Stimulated activated CD8-positive, alpha-beta memory T cell treated with anti-CD3 and anti-CD28 coated beads, Interleukin-15, amount 100 ng/mL, for 24 hours (primary cell): ENCODE data around the gene EDEM2.
"Not testable (repeated sequence)": the region's sequence is repeated elsewhere in the genome, so short reads cannot be mapped to it uniquely, and the experiment has no call there.

Source experiments
- DNase-seq: peaks from one replicate; pipeline ENCODE4 v3.0.0-alpha.2; 2020; ENCODE audit warnings: low read depth

The EDEM2 gene

DNA sequence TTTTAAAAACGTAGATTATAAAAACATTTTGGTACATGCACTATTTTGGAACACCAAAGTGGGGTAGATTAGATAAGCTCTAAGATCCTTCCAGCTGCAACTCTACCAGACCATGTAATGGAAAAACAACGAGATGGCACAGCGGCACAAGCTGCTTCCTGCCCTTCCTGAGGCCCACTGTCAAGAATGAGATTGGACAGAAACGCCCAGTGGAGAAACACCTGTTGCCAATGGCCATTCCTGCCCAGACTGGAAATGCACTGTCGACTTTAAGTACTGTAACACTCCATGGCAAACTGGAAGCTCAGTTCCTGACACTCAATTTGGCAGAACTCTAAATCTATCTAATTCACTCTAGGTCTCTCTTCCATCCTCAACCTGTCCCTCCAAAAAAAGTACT, 21.4 kb downstream of the EDEM2 start:
- no peak for DNase-seq

DNA sequence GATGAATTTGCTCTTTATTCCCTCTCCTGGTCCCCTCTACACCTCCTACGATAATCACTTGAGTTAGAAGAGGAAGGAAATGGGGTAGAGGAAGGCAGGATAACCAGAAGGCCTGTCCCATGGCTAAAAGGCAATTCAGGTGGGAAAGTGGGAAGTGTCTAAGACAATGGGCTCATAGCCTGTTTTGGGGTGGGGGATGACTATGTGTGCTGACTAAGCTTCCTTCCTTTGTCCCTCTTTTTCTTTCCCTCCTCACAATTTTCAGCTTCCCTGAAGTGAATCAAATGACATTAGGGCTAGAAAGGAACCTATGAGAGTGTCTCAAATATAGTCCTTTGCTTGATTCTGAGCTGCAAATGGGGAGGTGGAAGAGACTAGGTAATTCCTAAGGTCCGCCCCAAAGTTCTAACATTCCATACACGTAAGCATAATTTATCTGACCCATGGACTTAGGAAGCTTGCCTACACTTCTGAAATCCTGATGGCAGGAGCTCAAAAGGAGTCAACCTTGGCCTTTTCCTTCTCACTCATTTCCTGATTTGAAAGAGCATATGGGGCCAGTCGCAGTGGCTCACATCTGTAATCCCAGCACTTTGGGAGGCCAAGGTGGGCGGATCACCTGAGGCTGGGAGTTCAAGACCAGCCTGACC, 24.3 kb downstream of the EDEM2 start:
- DNase-seq: no peak

- DNase-seq: no peak
These were observed 25.9 kb downstream of the EDEM2 start for GRCh38 chr20:35121186-35121585.

DNA sequence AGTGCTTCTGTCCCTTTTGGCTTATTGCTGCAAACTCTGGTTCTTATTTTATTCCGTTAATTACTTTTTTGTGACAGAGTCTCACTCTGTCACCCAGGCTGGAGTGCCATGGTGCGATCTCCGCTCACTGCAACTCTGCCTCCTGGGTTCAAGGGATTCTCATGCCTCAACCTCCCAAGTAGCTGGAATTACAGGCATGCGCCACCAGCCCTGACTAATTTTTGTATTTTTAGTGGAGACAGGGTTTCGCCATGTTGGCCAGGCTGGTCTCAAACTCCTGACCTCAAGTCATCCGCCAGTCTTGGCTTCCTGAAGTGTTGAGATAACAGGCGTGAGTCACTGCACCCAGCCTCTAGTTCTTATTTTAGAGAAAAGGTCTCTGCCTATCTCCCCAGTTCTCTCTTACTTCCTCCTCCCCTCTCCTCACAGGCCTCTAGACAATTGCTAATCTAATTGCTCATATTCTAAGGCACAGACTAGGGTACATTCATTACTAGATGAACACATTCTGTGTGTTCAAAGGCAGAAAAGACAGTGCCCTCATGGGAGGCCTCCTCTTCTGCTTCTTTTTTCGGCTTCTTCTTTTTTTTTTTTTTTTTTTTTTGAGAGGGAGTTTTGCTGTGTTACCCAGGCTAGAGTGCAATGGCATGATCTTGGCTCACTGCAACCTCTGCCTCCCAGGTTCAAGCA, 27.0 kb downstream of the EDEM2 start:
- DNase-seq: no peak

GRCh38 chr20:35117629-35118028, 29.5 kb downstream of the EDEM2 start:
- DNase-seq: no peak

DNA sequence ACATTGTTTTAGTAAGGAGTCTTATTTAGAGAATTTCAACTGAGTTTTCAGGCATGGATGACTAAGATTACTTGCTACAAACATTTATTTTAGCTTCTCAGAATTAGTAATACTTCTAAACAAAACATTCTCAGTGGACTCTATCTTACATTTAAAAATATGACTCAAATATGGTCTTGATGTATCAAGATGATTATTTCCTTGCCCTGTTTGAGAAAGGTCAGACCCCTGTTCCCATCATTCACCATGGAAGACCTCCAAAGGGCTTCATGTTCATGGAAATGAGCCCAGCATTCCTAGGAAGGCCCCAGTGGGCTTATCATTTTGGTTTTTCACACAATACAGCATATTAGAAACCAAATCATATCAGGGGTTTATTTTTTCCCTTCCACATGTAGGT, 29.9 kb downstream of the EDEM2 start:
- no peak for DNase-seq

DNA sequence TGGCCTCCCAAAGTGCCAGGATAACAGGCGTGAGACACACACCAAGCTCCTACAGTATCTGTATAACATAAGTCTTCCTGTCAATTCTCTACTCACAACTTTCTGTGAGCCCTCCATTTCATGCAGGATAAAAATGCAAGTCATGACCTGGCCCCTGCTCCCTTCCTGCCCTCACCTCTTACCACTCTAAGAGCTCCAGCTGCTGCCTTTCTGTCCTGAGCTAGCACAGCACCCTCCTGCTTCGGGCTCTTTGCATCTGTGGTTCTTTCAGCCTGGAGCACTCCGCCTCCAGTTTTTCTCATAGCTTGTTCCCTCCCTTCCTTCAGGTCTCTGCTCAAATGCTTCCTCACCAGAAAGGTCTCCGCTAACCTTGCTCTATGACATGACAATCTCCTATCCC, 30.9 kb downstream of the EDEM2 start:
- no peak for DNase-seq

GRCh38 chr20:35115606-35116005, 31.5 kb downstream of the EDEM2 start:
- no peak for DNase-seq

- not testable (repeated sequence) for DNase-seq
These were observed 34.9 kb downstream of the EDEM2 start for GRCh38 chr20:35112276-35112675.

DNA sequence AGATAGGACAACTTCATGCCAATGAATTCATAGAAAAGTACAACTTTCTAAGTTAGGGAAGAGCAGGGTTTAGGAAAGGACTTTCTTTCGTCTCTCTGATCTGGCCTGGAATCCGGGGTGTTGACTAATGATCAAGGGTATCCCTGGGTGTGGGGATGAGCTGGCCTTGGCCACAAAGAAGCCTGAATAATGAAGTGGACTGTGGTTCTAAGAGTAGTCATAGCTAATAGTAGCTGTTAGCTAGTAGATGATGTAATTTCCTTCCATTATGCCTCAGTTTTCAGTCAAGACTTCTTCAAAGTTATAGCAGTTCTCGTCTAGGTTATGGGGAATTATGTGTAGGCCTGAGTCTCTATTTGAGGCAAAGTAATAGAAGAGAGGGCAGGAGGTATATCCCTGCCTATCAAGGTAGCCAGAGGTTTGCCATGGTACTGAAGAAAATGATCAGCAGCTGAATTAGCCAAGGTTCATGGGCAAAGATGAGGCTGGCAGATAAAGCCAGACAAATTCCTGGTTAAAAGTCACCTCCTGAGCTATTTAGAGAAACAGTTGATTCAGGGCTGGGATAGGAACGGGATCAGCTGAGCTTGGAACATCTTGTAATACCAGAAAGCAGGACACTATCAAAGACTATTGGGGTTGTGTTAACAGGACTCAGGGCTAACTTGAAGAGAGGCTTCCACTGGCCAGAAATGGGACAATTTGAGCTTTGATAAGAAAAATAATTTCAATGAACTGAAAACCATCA, 35.8 kb downstream of the EDEM2 start:
- no peak for DNase-seq

GRCh38 chr20:35108921-35109320, 38.2 kb downstream of the EDEM2 start:
- DNase-seq: no peak

GRCh38 chr20:35106827-35107380, 40.2 kb downstream of the EDEM2 start:
- DNase-seq: no peak

- no peak for DNase-seq
These were observed 42.3 kb downstream of the EDEM2 start for GRCh38 chr20:35104685-35105295.

- DNase-seq: no peak
These were observed 45.5 kb downstream of the EDEM2 start for GRCh38 chr20:35101620-35102019.

DNA sequence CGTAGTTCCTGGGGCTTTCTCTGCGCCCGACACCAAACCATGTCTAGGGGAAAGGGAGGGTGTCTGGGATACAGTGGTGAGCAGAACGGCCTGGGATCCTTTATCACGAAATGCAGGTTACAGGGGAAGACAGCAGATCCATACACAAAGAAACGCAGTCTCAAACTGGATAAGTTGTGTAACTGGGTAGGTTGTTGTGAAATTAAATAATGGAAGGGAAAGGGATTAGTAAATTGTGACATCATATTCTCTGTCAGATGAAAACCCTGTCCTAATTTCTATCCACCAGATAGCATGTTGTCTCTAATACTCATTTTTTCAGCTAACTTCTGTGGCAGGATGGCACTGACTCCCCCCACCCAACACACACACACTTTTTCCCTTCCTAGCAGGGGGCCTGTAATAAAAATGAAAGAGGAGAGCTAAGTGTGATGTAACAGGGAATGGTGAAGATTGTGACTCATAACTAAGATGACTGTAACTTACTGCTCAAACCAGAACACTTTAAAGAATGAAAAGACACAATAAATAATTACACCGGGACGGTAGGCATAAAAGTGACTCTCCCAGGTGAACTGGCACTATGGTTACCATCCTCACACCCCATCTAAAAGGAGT, 53.8 kb downstream of the EDEM2 start:
- DNase-seq: no peak

DNA sequence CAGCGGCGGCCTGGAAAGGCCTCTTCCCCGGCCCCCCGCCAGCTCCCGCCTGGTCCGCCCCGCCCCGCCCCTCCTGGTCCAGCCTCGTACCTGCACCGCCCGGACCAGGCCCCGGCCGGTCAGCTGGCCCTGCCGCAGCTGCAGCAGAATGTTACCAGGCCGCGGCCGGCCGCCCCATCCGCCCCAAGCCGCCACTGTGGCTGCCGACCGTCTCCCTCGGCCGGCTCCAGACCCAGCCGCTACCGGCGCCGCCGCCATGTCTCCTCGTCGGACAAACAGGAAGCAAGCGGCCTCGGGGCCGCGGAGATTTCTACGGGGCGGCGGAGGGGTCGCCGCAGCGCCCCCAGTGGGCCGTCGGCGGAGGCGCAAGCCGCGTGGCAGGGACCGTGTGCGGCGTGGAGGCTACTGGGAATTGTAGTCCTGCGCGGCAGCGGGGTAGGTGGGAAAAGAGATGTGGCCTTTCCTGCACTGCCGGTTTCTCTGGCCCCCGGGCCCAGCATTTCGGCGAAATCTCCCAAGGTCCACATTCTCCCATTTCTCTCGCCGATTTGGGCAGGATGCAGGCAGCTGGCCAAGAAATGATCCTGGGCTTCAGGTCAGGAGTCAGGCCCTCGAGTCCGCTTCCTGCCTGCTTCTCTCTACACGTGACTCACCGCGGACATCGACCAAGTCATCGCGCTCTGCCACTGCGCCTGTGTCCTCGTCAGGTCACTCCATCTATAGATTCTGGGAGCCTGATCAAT, 54.4 kb downstream of the EDEM2 start, which contains the start of gene TRPC4AP:
Gene TRPC4AP, minus strand, starts transcription at position 284 of the 743 bp plus-strand sequence. Its CDS starts 26 bp downstream, at position 258.
- DNase-seq: peak; percentile 79

- no peak for DNase-seq
These were observed 55.2 kb downstream of the EDEM2 start for GRCh38 chr20:35091816-35092523.

GRCh38 chr20:35088231-35089145, 58.6 kb downstream of the EDEM2 start:
- DNase-seq: no peak

- no peak for DNase-seq
These were observed 59.3 kb downstream of the EDEM2 start for GRCh38 chr20:35087791-35088190.
